K562 (cell line): Measurements from ENCODE around the gene COX10.
"Not testable (repeated sequence)": the region's sequence is repeated elsewhere in the genome, so short reads cannot be mapped to it uniquely, and the experiment has no call there.

ENCODE experiments used
- BRF1 ChIP-seq: IDR thresholded peaks from 3 replicates; pipeline ENCODE4 v1.6.1; 2011; ENCODE audit warnings: borderline replicate concordance, mild to moderate bottlenecking; ENCODE audit not compliant: insufficient read length; ENCODE audit errors: extremely low read depth
- EP300 ChIP-seq: IDR thresholded peaks from 2 replicates; pipeline ENCODE4 v1.6.1; 2012; ENCODE audit warnings: low read length, improper control_type of control experiment
- JUNB ChIP-seq: fragments of 450-650 bp; formaldehyde crosslinking; conservative IDR thresholded peaks from 2 replicates; pipeline ENCODE4 v1.4.0; 2020; ENCODE audit warnings: mild to moderate bottlenecking
- MXI1 ChIP-seq: IDR thresholded peaks from 2 replicates; pipeline ENCODE4 v1.6.1; 2011; ENCODE audit warnings: low read depth, mild to moderate bottlenecking, improper control_type of control experiment, low read length
- NFYB ChIP-seq: IDR thresholded peaks from 2 replicates; pipeline ENCODE4 v1.6.1; 2011; ENCODE audit warnings: mild to moderate bottlenecking, moderate library complexity; ENCODE audit not compliant: insufficient read length; ENCODE audit errors: extremely low read depth
- NR2C2 ChIP-seq, 2 experiments: fragments of 200-800 bp in 1 of 2; sonication (Bioruptor generic) in 1 of 2; sonication (generic) in 1 of 2; formaldehyde crosslinking in 1 of 2; IDR thresholded peaks; 2 replicates each; pipeline versions ENCODE4 v1.6.1 to v1.8.0; 2016 to 2022; ENCODE audit warnings: mild to moderate bottlenecking in 1 of 2, missing compliant biosample characterization in 1 of 2, missing genetic modification characterization in 1 of 2, missing genetic modification reagents in 1 of 2
- RCOR1 ChIP-seq, 2 experiments: IDR thresholded peaks; 2 replicates each; pipeline ENCODE4 v1.6.1; 2012; ENCODE audit warnings: low read depth in 2 of 2, low read length in 2 of 2, borderline replicate concordance in 1 of 2, improper control_type of control experiment in 1 of 2
- SETDB1 ChIP-seq: IDR thresholded peaks from one replicate; pipeline ENCODE4 v1.6.1; 2012; ENCODE audit warnings: low read length, control low read depth, inconsistent platforms
- ZNF830 ChIP-seq: fragments of 250-450 bp; sonication (Bioruptor Pico); IDR thresholded peaks from 2 replicates; pipeline ENCODE4 v1.5.0; 2021; ENCODE audit warnings: mild to moderate bottlenecking
- TF ChIP-seq, protein P1 (sequence below), 3 experiments: IDR thresholded peaks in 2 of 3; conservative IDR thresholded peaks in 1 of 3; 2 replicates each; pipeline ENCODE4 v1.5.1; 2011 to 2012; ENCODE audit warnings: low read length in 3 of 3, mild to moderate bottlenecking in 3 of 3, control low read depth in 2 of 3, improper control_type of control experiment in 1 of 3, inconsistent platforms in 1 of 3, low read depth in 1 of 3, mixed read lengths in 1 of 3, moderate library complexity in 1 of 3; ENCODE audit not compliant: insufficient read depth in 2 of 3
- TF ChIP-seq, protein P2 (sequence below), 2 experiments: fragments of 200-800 bp in 1 of 2; sonication (Bioruptor generic) in 1 of 2; sonication (generic) in 1 of 2; formaldehyde crosslinking in 1 of 2; IDR thresholded peaks in 1 of 2; conservative IDR thresholded peaks in 1 of 2; 2 replicates each; pipeline versions ENCODE4 v1.5.0 to v1.6.1; 2016 to 2020; ENCODE audit warnings: missing compliant biosample characterization in 1 of 2, missing genetic modification characterization in 1 of 2, missing genetic modification reagents in 1 of 2

DNA sequence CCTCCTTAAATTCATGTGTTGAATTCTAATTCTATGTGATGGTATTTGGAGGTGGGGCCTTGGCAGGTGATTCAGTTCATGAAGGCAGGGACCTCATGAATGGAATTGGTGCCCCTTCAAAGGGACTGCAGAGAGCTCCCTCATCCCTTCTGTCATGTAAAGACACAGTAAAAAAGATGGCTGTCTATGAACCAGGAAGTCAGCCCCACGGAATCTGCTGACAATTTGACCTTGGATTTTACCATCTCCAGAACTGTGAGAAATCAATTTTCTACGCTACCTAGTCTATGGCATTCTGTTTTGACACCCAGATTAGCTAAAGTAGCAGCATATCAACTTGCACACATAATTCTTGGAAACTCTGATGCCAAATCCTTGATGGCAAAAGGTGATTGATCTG, 165.7 kb downstream of the COX10 start:
- TF ChIP-seq, protein P1, sequence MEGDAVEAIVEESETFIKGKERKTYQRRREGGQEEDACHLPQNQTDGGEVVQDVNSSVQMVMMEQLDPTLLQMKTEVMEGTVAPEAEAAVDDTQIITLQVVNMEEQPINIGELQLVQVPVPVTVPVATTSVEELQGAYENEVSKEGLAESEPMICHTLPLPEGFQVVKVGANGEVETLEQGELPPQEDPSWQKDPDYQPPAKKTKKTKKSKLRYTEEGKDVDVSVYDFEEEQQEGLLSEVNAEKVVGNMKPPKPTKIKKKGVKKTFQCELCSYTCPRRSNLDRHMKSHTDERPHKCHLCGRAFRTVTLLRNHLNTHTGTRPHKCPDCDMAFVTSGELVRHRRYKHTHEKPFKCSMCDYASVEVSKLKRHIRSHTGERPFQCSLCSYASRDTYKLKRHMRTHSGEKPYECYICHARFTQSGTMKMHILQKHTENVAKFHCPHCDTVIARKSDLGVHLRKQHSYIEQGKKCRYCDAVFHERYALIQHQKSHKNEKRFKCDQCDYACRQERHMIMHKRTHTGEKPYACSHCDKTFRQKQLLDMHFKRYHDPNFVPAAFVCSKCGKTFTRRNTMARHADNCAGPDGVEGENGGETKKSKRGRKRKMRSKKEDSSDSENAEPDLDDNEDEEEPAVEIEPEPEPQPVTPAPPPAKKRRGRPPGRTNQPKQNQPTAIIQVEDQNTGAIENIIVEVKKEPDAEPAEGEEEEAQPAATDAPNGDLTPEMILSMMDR (IDR thresholded peaks at IDR 0.05 in 2 of 3, conservative IDR thresholded peaks at IDR 0.05 in 1 of 3; ENCODE audit: insufficient read depth in 2 of 3, low read depth in 1 of 3, low read length in 3 of 3), result not testable (repeated sequence)
- not testable (repeated sequence) for TF ChIP-seq RCOR1 (IDR thresholded peaks at IDR 0.05; ENCODE audit: borderline replicate concordance in 1 of 2, low read depth in 2 of 2, low read length in 2 of 2); JUNB (CRISPR knock-in tag); NFYB; MXI1; EP300; SETDB1; ZNF830 (CRISPR knock-in tag); BRF1; NR2C2 (CRISPR knock-in tag; IDR thresholded peaks at IDR 0.05); NR2C2 (tag; IDR thresholded peaks at IDR 0.05)
- TF ChIP-seq, protein P2, sequence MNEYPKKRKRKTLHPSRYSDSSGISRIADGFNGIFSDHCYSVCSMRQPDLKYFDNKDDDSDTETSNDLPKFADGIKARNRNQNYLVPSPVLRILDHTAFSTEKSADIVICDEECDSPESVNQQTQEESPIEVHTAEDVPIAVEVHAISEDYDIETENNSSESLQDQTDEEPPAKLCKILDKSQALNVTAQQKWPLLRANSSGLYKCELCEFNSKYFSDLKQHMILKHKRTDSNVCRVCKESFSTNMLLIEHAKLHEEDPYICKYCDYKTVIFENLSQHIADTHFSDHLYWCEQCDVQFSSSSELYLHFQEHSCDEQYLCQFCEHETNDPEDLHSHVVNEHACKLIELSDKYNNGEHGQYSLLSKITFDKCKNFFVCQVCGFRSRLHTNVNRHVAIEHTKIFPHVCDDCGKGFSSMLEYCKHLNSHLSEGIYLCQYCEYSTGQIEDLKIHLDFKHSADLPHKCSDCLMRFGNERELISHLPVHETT (CRISPR knock-in tag; conservative IDR thresholded peaks at IDR 0.05 in 1 of 2, IDR thresholded peaks at IDR 0.05 in 1 of 2), result not testable (repeated sequence)
